ENCODE measurements around the gene GNG10. TPM values are rescaled to one million over a fixed set of nuclear protein-coding genes. Genes with fewer than 3 reads are reported as not detected.

The GNG10 gene
- total and polyA plus RNA-seq, 9 of the 15 experiments (the other 6 are each of a cell fraction or from before 2014, with no cell fraction given): 13.1 to 37.8 (median 28.4) TPM

GRCh38 chr9:111631214-111631971, 30.0 kb upstream of the GNG10 start, which contains the start of gene DNAJC25 (continued):
- no peak for TF ChIP-seq ZNF318 (IDR thresholded peaks at IDR 0.05; ENCODE audit: borderline replicate concordance in 1 of 2, low read depth in 1 of 2)
- no peak for TF ChIP-seq CHD7 (IDR thresholded peaks at IDR 0.05; ENCODE audit: low read depth, low read length)

Data from K562 (cell line).